ENCODE measurements around the gene MUC6.

MUC6 gene

DNA sequence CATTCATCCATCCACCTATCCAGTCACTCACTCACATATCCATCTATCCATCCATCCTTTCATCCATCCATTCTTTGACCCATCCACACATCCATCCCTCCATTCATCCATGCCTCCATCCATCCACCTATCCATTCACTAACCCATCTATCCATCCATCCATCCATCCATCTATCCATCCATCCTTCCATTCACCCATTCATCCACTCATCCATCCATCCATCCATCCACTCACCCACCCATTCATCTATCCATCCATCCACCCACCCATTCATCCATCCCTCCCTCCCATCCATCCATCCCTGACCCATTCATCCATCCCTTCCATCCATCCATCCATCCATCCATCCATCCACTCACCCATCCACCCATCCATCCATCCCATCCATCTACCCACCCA is 33.2 kb upstream of the MUC6 start:
- peaks cover 46% of the 10 kb centered on the region for H3K27me3 Mint-ChIP-seq (ENCODE audit: low read depth, poor library complexity)
- no peaks in the 10 kb centered on the region for H3K36me3 Mint-ChIP-seq (ENCODE audit: low read depth)
- no peak for DNase-seq
- no peak overlapping the region for H3K27ac Mint-ChIP-seq
- no peak overlapping the region for H3K4me3 Mint-ChIP-seq
- TF ChIP-seq, protein P1, sequence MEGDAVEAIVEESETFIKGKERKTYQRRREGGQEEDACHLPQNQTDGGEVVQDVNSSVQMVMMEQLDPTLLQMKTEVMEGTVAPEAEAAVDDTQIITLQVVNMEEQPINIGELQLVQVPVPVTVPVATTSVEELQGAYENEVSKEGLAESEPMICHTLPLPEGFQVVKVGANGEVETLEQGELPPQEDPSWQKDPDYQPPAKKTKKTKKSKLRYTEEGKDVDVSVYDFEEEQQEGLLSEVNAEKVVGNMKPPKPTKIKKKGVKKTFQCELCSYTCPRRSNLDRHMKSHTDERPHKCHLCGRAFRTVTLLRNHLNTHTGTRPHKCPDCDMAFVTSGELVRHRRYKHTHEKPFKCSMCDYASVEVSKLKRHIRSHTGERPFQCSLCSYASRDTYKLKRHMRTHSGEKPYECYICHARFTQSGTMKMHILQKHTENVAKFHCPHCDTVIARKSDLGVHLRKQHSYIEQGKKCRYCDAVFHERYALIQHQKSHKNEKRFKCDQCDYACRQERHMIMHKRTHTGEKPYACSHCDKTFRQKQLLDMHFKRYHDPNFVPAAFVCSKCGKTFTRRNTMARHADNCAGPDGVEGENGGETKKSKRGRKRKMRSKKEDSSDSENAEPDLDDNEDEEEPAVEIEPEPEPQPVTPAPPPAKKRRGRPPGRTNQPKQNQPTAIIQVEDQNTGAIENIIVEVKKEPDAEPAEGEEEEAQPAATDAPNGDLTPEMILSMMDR (IDR thresholded peaks at IDR 0.05): no peak
- peaks cover 8% of the 10 kb centered on the region for H3K9me3 Mint-ChIP-seq
- peaks cover 19% of the 10 kb centered on the region for H3K4me1 Mint-ChIP-seq

DNA sequence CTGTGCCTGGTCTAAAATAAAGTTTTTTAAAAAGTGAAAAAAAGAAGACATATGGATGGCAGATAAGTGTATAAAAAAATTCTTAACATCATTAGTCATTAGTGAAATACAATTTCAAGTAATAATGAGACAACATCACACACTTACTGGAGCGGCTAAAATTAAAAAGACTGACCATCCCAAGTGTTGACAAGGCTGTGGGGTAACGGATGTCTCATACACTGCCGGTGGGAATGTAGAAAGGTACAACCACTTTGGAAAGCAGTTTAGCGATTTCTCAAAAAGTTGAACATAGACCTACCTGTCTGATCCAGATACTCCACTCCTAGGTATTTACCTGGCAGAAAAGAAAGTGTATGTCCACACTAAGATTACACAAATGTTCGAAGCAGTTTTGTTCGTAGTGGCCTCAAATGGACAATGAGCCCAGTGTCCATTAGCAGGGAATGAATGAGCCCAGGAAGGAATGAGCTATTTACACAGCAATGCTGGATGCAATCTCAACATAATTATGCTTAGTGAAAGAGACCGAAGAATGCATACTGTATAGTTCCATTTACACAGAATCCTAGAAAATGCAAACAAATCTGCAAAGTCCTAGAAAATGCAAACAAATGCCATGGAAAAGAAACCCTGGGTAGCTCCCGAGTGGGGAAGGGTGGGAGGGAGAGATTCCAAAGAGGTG is 31.4 kb upstream of the MUC6 start:
- Mint-ChIP-seq H3K27me3 (ENCODE audit: low read depth, poor library complexity) (peaks cover 52% of the 10 kb centered on the region), H3K36me3 (ENCODE audit: low read depth) (no peaks in the 10 kb centered on the region), H3K4me3 (no peak overlapping the region), H3K4me1 (peaks cover 14% of the 10 kb centered on the region), H3K27ac (no peak overlapping the region), H3K9me3 (peaks cover 18% of the 10 kb centered on the region)
- TF ChIP-seq, protein P1 (IDR thresholded peaks at IDR 0.05): no peak
- no peak for DNase-seq

DNA sequence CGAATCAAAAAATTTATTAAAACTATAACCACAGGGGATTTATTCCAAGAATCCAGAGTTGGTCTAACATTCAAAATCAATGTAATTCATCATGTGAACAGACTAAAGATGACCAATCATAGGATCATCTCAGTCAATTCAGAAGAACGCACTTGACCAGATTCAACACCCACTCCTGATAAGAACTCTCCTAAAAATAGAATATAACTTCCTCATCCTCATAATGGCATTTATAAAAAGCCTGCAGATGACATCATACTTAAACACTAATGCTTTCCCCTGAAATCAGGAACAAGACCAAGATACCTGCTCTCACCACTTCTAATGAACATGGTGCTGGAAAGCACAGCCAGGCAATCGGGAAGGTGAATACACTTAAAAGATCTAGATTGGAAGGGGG is 27.6 kb upstream of the MUC6 start:
- H3K9me3 Mint-ChIP-seq: peaks cover 42% of the 10 kb centered on the region
- H3K4me1 Mint-ChIP-seq: peaks cover 5% of the 10 kb centered on the region
- H3K27ac Mint-ChIP-seq: no peak overlapping the region
- no peak overlapping the region for H3K4me3 Mint-ChIP-seq
- TF ChIP-seq, protein P1 (IDR thresholded peaks at IDR 0.05): no peak
- H3K36me3 Mint-ChIP-seq (ENCODE audit: low read depth): no peaks in the 10 kb centered on the region
- DNase-seq: no peak
- peaks cover 53% of the 10 kb centered on the region for H3K27me3 Mint-ChIP-seq (ENCODE audit: low read depth, poor library complexity)

DNA sequence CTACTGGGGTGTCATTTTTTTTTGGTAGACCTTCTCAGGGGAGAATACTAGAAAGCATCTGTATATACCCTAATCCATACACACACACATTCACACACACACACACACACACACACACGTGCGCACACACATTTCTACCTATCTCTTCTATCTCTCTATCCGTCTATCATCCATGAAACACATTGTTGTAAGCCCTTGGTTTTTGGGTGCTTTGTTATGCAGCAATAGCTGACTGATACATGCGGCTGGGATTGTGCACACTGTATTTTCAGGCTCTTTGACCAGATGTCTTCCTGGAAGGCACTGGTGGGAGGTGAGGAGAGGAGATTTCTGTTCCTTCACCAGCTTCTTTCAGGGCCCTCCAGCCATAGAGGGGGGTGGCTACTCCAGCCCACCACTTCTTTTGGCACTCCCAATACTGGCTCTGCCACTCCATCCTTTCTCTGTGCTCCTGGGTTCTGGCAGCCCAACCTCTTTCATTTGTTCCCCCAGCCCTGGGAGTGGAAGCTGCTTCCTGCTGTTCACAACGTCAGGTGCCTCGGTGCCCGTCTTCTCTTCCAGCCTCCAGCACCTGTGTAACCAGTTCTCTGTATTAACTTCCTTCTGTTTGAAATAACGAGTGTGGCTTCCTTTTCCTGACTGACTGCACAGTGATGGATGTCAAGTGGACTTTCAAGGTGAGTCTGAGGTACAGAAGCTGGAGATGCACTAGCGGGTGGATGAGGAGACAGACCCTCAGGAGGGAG is 25.7 kb upstream of the MUC6 start:
- H3K27me3 Mint-ChIP-seq (ENCODE audit: low read depth, poor library complexity): peaks cover 46% of the 10 kb centered on the region
- H3K36me3 Mint-ChIP-seq (ENCODE audit: low read depth): no peaks in the 10 kb centered on the region
- TF ChIP-seq, protein P1 (IDR thresholded peaks at IDR 0.05): no peak
- no peak overlapping the region for H3K27ac Mint-ChIP-seq
- peaks cover 42% of the 10 kb centered on the region for H3K9me3 Mint-ChIP-seq
- DNase-seq: no peak
- no peak overlapping the region for H3K4me3 Mint-ChIP-seq
- peaks cover 16% of the 10 kb centered on the region for H3K4me1 Mint-ChIP-seq

DNA sequence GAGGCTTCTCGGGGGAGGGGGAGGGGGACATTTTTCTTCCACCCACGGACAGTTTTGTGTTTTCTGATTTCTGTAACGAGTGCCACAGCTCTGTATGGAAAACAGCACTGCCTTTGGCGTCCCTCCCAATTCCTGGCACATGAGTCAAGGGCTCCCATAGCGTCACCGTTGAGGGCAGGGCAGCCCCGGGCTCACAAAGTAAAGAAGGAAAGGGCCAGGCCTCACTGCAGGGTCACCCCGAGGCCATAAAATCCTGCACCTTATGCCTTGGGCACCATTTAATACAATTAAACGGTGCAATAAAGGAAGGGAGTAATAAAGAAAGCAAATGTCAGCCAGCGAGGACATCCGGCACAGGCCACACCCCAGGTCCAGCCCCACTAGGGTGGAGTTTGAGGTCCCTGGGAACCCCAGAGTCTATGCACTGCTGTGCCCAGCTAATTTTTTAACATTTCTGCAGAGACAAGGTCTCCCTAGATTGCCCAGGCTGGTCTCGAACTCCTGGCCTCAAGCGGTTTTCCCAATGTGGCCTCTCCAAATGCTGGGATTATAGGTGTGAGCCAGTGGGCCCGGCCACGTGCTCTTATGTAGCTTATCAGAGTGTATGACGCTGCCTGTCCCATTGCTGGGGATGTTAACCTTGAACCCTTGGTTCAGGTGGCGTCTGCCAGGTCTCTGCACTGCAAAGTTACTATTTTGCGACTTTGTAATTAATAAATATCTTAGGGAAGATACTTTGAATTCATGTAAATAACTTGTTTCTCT is 24.5 kb upstream of the MUC6 start:
- no peaks in the 10 kb centered on the region for H3K36me3 Mint-ChIP-seq (ENCODE audit: low read depth)
- H3K27ac Mint-ChIP-seq: no peak overlapping the region
- TF ChIP-seq, protein P1 (IDR thresholded peaks at IDR 0.05): no peak
- DNase-seq: no peak
- H3K27me3 Mint-ChIP-seq (ENCODE audit: low read depth, poor library complexity): peaks cover 38% of the 10 kb centered on the region
- peaks cover 40% of the 10 kb centered on the region for H3K9me3 Mint-ChIP-seq
- peaks cover 25% of the 10 kb centered on the region for H3K4me1 Mint-ChIP-seq
- no peak overlapping the region for H3K4me3 Mint-ChIP-seq
